Activated gamma-delta T cell treated with anti-CD3 and anti-CD28 coated beads, Interleukin-2, amount 50 U/mL, for 16 hours (primary cell): ENCODE results near the gene PRKAG2.

Source experiments
- DNase-seq: peaks from one replicate; pipeline ENCODE4 v3.0.0-alpha.2; 2020; ENCODE audit warnings: low read depth

The PRKAG2 gene

GRCh38 chr7:151900986-151901621, 24.2 kb upstream of the PRKAG2 start:
- no peak for DNase-seq

- no peak for DNase-seq
Observed at GRCh38 chr7:151900591-151900985, 23.7 kb upstream of the PRKAG2 start.

GRCh38 chr7:151899513-151900360, 22.8 kb upstream of the PRKAG2 start:
- no peak for DNase-seq

GRCh38 chr7:151897951-151898686, 21.2 kb upstream of the PRKAG2 start:
- DNase-seq = no peak

- no peak for DNase-seq
Observed at GRCh38 chr7:151897161-151897731, 20.3 kb upstream of the PRKAG2 start.

GRCh38 chr7:151896486-151896885, 19.6 kb upstream of the PRKAG2 start:
- DNase-seq = no peak

- no peak for DNase-seq
Observed at GRCh38 chr7:151896086-151896485, 19.2 kb upstream of the PRKAG2 start.

- no peak for DNase-seq
Observed at GRCh38 chr7:151895631-151896031, 18.7 kb upstream of the PRKAG2 start.

- DNase-seq = no peak
Observed at GRCh38 chr7:151895008-151895630, 18.2 kb upstream of the PRKAG2 start.

- no peak for DNase-seq
Observed at GRCh38 chr7:151894111-151895007, 17.4 kb upstream of the PRKAG2 start.

- DNase-seq = no peak
Observed at GRCh38 chr7:151893405-151893923, 16.5 kb upstream of the PRKAG2 start.

GRCh38 chr7:151891753-151892152, 14.8 kb upstream of the PRKAG2 start:
- DNase-seq = no peak

- no peak for DNase-seq
Observed at GRCh38 chr7:151891182-151891581, 14.3 kb upstream of the PRKAG2 start.

- no peak for DNase-seq
Observed at GRCh38 chr7:151890355-151891004, 13.6 kb upstream of the PRKAG2 start.

- DNase-seq = no peak
Observed at GRCh38 chr7:151889406-151890354, 12.8 kb upstream of the PRKAG2 start.

- DNase-seq = no peak
Observed at GRCh38 chr7:151888079-151889067, 11.5 kb upstream of the PRKAG2 start.

- DNase-seq = no peak
Observed at GRCh38 chr7:151886783-151887182, 9.9 kb upstream of the PRKAG2 start.

GRCh38 chr7:151885202-151885580, 8.3 kb upstream of the PRKAG2 start:
- DNase-seq = no peak
